ENCODE data around the gene TMEM221. TPM values are rescaled to one million over a fixed set of nuclear protein-coding genes. Genes with fewer than 3 reads are reported as not detected.
A peak's percentile ranks its signal among the peaks of the same experiment; 100 is the strongest.

TMEM221 gene
- total and polyA plus RNA-seq, 2 donors (not counting 3 experiments of a cell fraction or from before 2014, with no cell fraction given): 0.08 TPM; not detected in 1

- DNase-seq (ENCODE audit: low read depth, low spot score): no peak
- ChIA-PET CTCF (interaction anchor here (1.2 kb wide), 2 partner anchors 9 to 10 kb away, joined by 4 to 5 read pairs; partner anchors contain the start of gene CCDC194), POLR2A (interaction anchor here (0.6 to 1.0 kb wide), 3 partner anchors 10 to 16 kb away, joined by 3 to 5 read pairs (median 4); partner anchors contain the start of gene MVB12A)
- FAIRE-seq: no peak
- BruUV-seq (replicated peaks): no TSS peak
- no peaks in the 10 kb centered on the region for H3K27me3 ChIP-seq (ENCODE audit: control insufficient read depth in 2 of 2, insufficient read depth in 2 of 2, low read length in 2 of 2)
- no peaks in the 10 kb centered on the region for H3K36me3 ChIP-seq (ENCODE audit: control insufficient read depth in 2 of 2, extremely low read depth in 1 of 2, insufficient read depth in 2 of 2, low read length in 2 of 2)
- H3K79me2 ChIP-seq (ENCODE audit: control insufficient read depth, insufficient read depth, low read length): peaks cover 8% of the 10 kb centered on the region
- peak overlapping the region; percentile 67 for H3K4me2 ChIP-seq (ENCODE audit: insufficient read depth, low read length)
- intact Hi-C loops (cut with micrococcal nuclease) (loop anchor here (10.0 kb wide), 1 partner anchor 151 kb away; the partner anchor contains the start of gene COLGALT1), dilution Hi-C loops (cut with MboI; ENCODE audit: extremely low pct_ligation_motif_present, low sequenced_read_pairs) (no loop called here)
- peaks cover 22% of the 10 kb centered on the region for H3K4me1 ChIP-seq (ENCODE audit: control insufficient read depth, extremely low read depth, insufficient read depth, low read length)
- H3K9me3 ChIP-seq (replicated peaks; ENCODE audit: control insufficient read depth, insufficient read depth, low read length): no peaks in the 10 kb centered on the region
- H3K4me3 ChIP-seq (replicated peaks in 1 of 3; ENCODE audit: insufficient read depth in 1 of 3, low read depth in 1 of 3, low read length in 3 of 3): peak overlapping the region in 1 of 3 experiments; percentile 44
- H2AFZ ChIP-seq (ENCODE audit: low read depth, low read length): no peak overlapping the region
- no peak for TF ChIP-seq MAX (IDR thresholded peaks at IDR 0.05; ENCODE audit: insufficient read depth, insufficient read length)
- TF ChIP-seq POLR2A (IDR thresholded peaks at IDR 0.05; ENCODE audit: low read depth, low read length): no peak
- TF ChIP-seq MYC (IDR thresholded peaks at IDR 0.05; ENCODE audit: low read depth, low read length): no peak
- no peak for TF ChIP-seq EZH2 (IDR thresholded peaks at IDR 0.05; ENCODE audit: borderline replicate concordance, low read depth, low read length, severe bottlenecking)
- no peak for TF ChIP-seq CTCF (IDR thresholded peaks at IDR 0.05; ENCODE audit: extremely low read depth in 1 of 2, insufficient read depth in 1 of 2, low read depth in 1 of 2, low read length in 2 of 2)
- TF ChIP-seq JUN (IDR thresholded peaks at IDR 0.05; ENCODE audit: borderline replicate concordance, insufficient read depth, insufficient read length, low read depth): no peak
- TF ChIP-seq FOS (IDR thresholded peaks at IDR 0.05; ENCODE audit: borderline replicate concordance, insufficient read depth, low read length): no peak
- H3K9ac ChIP-seq (replicated peaks; ENCODE audit: extremely low read depth, insufficient read depth, low read length): no peak overlapping the region
- no peak overlapping the region for H3K27ac ChIP-seq (ENCODE audit: insufficient read depth, low read depth, low read length)
- no peaks in the 10 kb centered on the region for H4K20me1 ChIP-seq (replicated peaks; ENCODE audit: control insufficient read depth, extremely low read depth, insufficient read depth, low read length)
- no peaks in the 10 kb centered on the region for H3K9me1 ChIP-seq (replicated peaks; ENCODE audit: control insufficient read depth, extremely low read depth, insufficient read depth, low read length)
Observed at GRCh38 chr19:17404015-17404414, 44.5 kb downstream of the TMEM221 start.

Data from endothelial cell of umbilical vein (primary cell).